Motor neuron (in vitro differentiated cells): Measurements from ENCODE around the gene NCS1. TPM values are rescaled to one million over a fixed set of nuclear protein-coding genes. Genes with fewer than 3 reads are reported as not detected.
"Not testable (repeated sequence)": the region's sequence is repeated elsewhere in the genome, so short reads cannot be mapped to it uniquely, and the experiment has no call there.

Source experiments
- ATAC-seq, 8 experiments: fragments of 200-7000 bp; cut with Tn5 transposase; replicated peaks in 6 of 8; 2 replicates each; pipeline ENCODE4 v1.8.0; 2021; ENCODE audit warnings: mild to moderate bottlenecking in 8 of 8, moderate library complexity in 8 of 8
- H3K27ac ChIP-seq, 2 donors: fragments of 250-450 bp; sonication (Bioruptor Pico); 2 replicates each; pipeline ENCODE4 v1.9.0; 2021; ENCODE audit warnings: antibody characterized with exemption in 2 of 2, mild to moderate bottlenecking in 2 of 2, moderate library complexity in 1 of 2
- H3K4me1 ChIP-seq, 2 donors: fragments of 250-450 bp; sonication (Bioruptor Pico); replicated peaks in 1 of 2; 2 replicates each; pipeline ENCODE4 v1.6.1; 2021; ENCODE audit warnings: antibody characterized with exemption in 2 of 2, mild to moderate bottlenecking in 2 of 2, moderate library complexity in 1 of 2
- H3K4me3 ChIP-seq, 5 donors: fragments of 250-450 bp; sonication (Bioruptor Pico); 2 replicates each; pipeline ENCODE4 v1.9.0; 2021; ENCODE audit warnings: antibody characterized with exemption in 5 of 5, mild to moderate bottlenecking in 5 of 5, moderate library complexity in 4 of 5
- WGBS, 10 experiments: fragments of 450-650 bp; shearing (Covaris generic); methylation state at CpG; one replicate each; pipeline ENCODE4 v1.0.0; 2022; 5-methylcytosine and 5-hydroxymethylcytosine counted together
- in situ Hi-C, 9 experiments: fragments of 400-800 bp; cut with MboI; loops; one replicate each; pipeline ENCODE4 v1.15.0; 2021; ENCODE audit warnings: low sequenced_read_pairs in 9 of 9, low pct_unique_long_range_greater_than_20kb in 2 of 9; ENCODE audit not compliant: unreplicated experiment in 9 of 9
- total RNA-seq, 8 experiments: library from RNA; unstranded; fragments of 300-600 nt; gene quantifications; 2 replicates each; pipeline versions ENCODE4 v1.2.3 to v1.2.4, GENCODE V29; 2022

Gene NCS1
- total RNA-seq, 8 experiments from 2014 or later: 11.2 to 104 (median 34.7) TPM

- ATAC-seq: no peak
- Histone ChIP-seq H3K4me3 (no peak overlapping the region), H3K4me1 (peaks cover 0 to 5% of the 10 kb centered on the region in 2 donors), H3K27ac (no peak overlapping the region)
- in situ Hi-C loops: no loop called here
- WGBS, 10 experiments: 40 to 100% (median 78%) methylated on average over 1 to 6 of the region's 9 CpGs; no CpG with 5 or more reads in 2 of the 10 experiments
Observed at GRCh38 chr9:130275156-130275555, 103.0 kb downstream of the NCS1 start.

GRCh38 chr9:130276121-130276520 lies 103.9 kb downstream of the NCS1 start:
- 44% methylated on average over 3 of the region's 3 CpGs; no CpG with 5 or more reads in 9 of the 10 experiments for WGBS, 10 experiments
- Histone ChIP-seq H3K4me1 (peaks cover 0 to 5% of the 10 kb centered on the region in 2 donors), H3K27ac (no peak overlapping the region), H3K4me3 (no peak overlapping the region)
- no peak for ATAC-seq
- in situ Hi-C loops: no loop called here

DNA sequence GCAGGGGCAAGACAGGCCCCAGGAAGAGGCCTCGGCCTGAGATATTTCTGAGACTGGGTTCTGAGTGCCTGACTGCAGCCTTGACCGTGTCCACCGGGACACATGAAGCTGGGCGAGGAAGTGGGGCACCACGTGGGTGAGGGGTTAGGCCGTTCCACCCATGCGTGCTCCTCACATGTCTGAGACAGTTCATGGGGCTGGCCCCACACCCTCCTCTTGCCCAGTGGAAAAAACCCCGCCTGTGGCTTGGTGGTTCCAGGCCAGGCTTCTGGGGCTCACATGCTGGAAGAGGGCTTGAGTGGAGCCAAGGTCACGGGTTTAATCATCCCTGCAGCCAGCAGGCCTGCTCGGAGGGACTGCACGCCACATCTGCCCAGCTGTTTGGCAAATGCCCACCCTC lies 104.8 kb downstream of the NCS1 start:
- Histone ChIP-seq H3K4me3 (no peak overlapping the region), H3K27ac (no peak overlapping the region), H3K4me1 (peaks cover 0 to 5% of the 10 kb centered on the region in 2 donors)
- 0 to 100% (median 95%) methylated on average over 1 to 8 of the region's 11 CpGs; no CpG with 5 or more reads in 5 of the 10 experiments for WGBS, 10 experiments
- ATAC-seq: no peak
- in situ Hi-C loops: no loop called here

DNA sequence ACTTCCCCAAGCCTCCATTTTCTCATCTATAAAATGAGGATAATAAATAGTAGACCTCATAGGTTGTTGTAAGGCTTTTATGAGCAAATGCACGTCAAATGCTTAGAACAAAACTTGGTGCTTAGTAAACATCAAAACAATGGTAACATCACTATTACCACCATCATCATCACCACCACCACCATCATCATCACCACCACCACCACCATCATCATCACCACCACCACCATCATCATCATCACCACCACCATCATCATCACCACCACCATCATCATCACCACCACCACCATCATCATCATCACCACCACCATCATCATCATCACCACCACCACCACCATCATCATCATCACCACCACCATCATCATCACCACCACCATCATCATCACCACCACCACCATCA lies 105.3 kb downstream of the NCS1 start:
- WGBS, 10 experiments: 67 to 100% methylated on average over 1 of the region's 1 CpG; no CpG with 5 or more reads in 8 of the 10 experiments

DNA sequence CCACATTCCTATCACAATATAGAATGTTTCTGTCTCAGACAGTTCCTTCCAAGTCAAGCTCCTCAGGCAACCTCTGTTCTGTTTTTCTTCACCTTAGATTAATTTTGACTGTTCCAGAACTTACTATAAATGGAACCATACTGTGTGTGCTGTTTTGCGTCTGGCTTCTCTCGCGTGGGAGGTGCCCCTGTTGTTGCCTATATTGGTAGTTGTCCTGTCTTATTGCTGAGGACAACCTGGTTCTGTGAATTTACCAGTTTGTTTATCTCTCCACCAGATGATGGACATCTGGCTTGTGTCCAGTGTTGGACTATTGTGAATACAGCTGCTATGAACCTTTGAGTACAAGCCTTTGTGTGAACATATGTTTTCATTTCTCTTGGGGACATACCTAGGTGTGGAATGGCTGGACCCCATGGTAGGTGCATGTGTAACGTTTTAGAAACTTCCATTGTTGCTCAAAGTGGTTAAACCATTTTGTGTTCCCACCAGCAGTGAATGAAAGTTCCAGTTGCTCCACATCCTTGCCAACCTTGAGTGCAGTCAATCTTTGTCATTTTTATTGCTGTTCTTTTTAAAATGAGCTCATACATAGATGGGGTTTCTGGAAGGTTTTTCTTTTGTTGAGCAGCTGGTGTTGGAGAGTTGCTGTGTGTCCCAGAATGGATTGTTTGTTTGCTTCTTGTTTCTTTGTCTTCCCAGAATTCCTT lies 111.5 kb downstream of the NCS1 start:
- no peak for ATAC-seq
- H3K4me3 ChIP-seq: no peak overlapping the region
- H3K4me1 ChIP-seq: peaks cover 1 to 2% of the 10 kb centered on the region in 2 donors
- in situ Hi-C loops: no loop called here
- WGBS, 10 experiments: 0 to 87% (median 56%) methylated on average over 1 to 4 of the region's 4 CpGs; no CpG with 5 or more reads in 2 of the 10 experiments
- H3K27ac ChIP-seq: no peak overlapping the region

More for the DNA sequence above, 105.3 kb downstream of the NCS1 start:
- H3K4me1 ChIP-seq, H3K4me3 ChIP-seq, in situ Hi-C loops, ATAC-seq, H3K27ac ChIP-seq: not testable (repeated sequence)

- WGBS, 10 experiments: 20 to 95% (median 60%) methylated on average over 1 to 6 of the region's 10 CpGs; no CpG with 5 or more reads in 6 of the 10 experiments
- ATAC-seq: peak in 1 of 8 experiments; percentile 40
- in situ Hi-C loops: no loop called here
- Histone ChIP-seq H3K4me3 (no peak overlapping the region), H3K27ac (no peak overlapping the region), H3K4me1 (peaks cover 7% of the 10 kb centered on the region in 2 donors)
Observed at GRCh38 chr9:130284249-130284625, 112.0 kb downstream of the NCS1 start.

- Histone ChIP-seq H3K4me3 (no peak overlapping the region), H3K4me1 (peaks cover 11% of the 10 kb centered on the region in 2 donors), H3K27ac (no peak overlapping the region)
- in situ Hi-C loops: no loop called here
- ATAC-seq: no peak
- WGBS, 10 experiments: 100% methylated on average over 1 to 2 of the region's 7 CpGs; no CpG with 5 or more reads in 7 of the 10 experiments
Observed at GRCh38 chr9:130284690-130285089, 112.5 kb downstream of the NCS1 start.

DNA sequence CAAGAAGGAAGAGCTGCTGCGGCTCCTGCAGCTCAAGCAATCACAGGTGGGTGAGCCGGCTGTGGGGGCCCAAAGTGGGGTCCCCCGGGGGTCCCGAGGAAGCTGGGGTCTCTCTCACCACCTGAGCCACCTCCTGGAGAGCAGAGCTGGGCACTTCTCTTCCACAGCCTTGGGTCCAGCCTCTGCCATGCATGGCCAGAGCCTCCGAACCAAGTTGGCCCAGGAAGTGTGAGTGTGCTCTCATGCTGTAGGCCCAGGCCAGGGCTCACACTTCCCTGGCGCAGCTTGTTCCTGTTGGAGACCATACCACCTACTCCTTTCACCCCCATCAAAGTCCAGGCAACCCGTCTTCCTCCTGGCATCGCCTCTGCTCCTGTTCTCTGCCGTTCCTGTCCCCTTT lies 113.1 kb downstream of the NCS1 start:
- no peak for ATAC-seq
- 0 to 80% (median 60%) methylated on average over 1 to 3 of the region's 9 CpGs; no CpG with 5 or more reads in 5 of the 10 experiments for WGBS, 10 experiments
- in situ Hi-C loops: no loop called here
- no peak overlapping the region for H3K27ac ChIP-seq
- H3K4me1 ChIP-seq: peaks cover 11 to 17% of the 10 kb centered on the region in 2 donors
- H3K4me3 ChIP-seq: no peak overlapping the region

GRCh38 chr9:130286072-130286770 lies 114.0 kb downstream of the NCS1 start:
- in situ Hi-C loops: no loop called here
- peaks cover 11 to 18% of the 10 kb centered on the region in 2 donors for H3K4me1 ChIP-seq
- ATAC-seq: no peak
- no peak overlapping the region for H3K4me3 ChIP-seq
- no peak overlapping the region for H3K27ac ChIP-seq
- 30 to 100% (median 86%) methylated on average over 1 to 13 of the region's 17 CpGs; no CpG with 5 or more reads in 5 of the 10 experiments for WGBS, 10 experiments

Other genes starting within 250 kb of the NCS1 start
- gene FNBP1, start 129.2 kb upstream of the NCS1 start, total RNA-seq: 10 to 100 TPM; 18.1 to 85.3 (median 29.3) TPM
- gene GPR107, start 118.5 kb upstream of the NCS1 start, total RNA-seq: 10 to 100 TPM; 27.6 to 58.5 (median 39.7) TPM
- gene HMCN2, start 93.4 kb downstream of the NCS1 start, total RNA-seq: 1 to 10 TPM in 3 of 8 experiments, under 1 TPM in 5; 0.54 to 2.1 (median 0.79) TPM